GDM1 (cell line): ENCODE measurements around the gene NOSTRIN.
"Not testable (repeated sequence)": the region's sequence is repeated elsewhere in the genome, so short reads cannot be mapped to it uniquely, and the experiment has no call there.

ENCODE experiments used
- DNase-seq: peaks from one replicate; lab custom pipeline; 2025; lab: John Stamatoyannopoulos, UW

NOSTRIN gene

GRCh38 chr2:168819050-168819715 is 16.7 kb downstream of the NOSTRIN start:
- DNase-seq, result no peak

GRCh38 chr2:168819829-168820489 is 17.5 kb downstream of the NOSTRIN start:
- DNase-seq, result no peak

- DNase-seq, result no peak
These were observed 19.1 kb downstream of the NOSTRIN start for GRCh38 chr2:168821577-168821976.

- DNase-seq, result no peak
These were observed 19.6 kb downstream of the NOSTRIN start for GRCh38 chr2:168821992-168822391.

GRCh38 chr2:168825126-168825525 is 22.7 kb downstream of the NOSTRIN start:
- no peak for DNase-seq

- no peak for DNase-seq
These were observed 28.5 kb downstream of the NOSTRIN start for GRCh38 chr2:168830958-168831357.

GRCh38 chr2:168831662-168832061 is 29.2 kb downstream of the NOSTRIN start:
- no peak for DNase-seq

GRCh38 chr2:168835969-168836368 is 33.5 kb downstream of the NOSTRIN start:
- DNase-seq, result no peak

GRCh38 chr2:168841445-168841844 is 39.0 kb downstream of the NOSTRIN start:
- DNase-seq, result no peak

- no peak for DNase-seq
These were observed 40.8 kb downstream of the NOSTRIN start for GRCh38 chr2:168843253-168843652.

- no peak for DNase-seq
These were observed 45.8 kb downstream of the NOSTRIN start for GRCh38 chr2:168848225-168848624.

- DNase-seq, result no peak
These were observed 47.2 kb downstream of the NOSTRIN start for GRCh38 chr2:168849610-168850009.

- DNase-seq, result no peak
These were observed 48.4 kb downstream of the NOSTRIN start for GRCh38 chr2:168850846-168851245.

- DNase-seq, result peak; percentile 2
These were observed 49.4 kb downstream of the NOSTRIN start for GRCh38 chr2:168851674-168852320.

- no peak for DNase-seq
These were observed 50.0 kb downstream of the NOSTRIN start for GRCh38 chr2:168852481-168852880.

- DNase-seq, result no peak
These were observed 51.0 kb downstream of the NOSTRIN start for GRCh38 chr2:168853471-168853870.

GRCh38 chr2:168854651-168855050 is 52.2 kb downstream of the NOSTRIN start:
- no peak for DNase-seq

GRCh38 chr2:168855601-168856000 is 53.2 kb downstream of the NOSTRIN start:
- DNase-seq, result no peak

- DNase-seq, result no peak
These were observed 55.7 kb downstream of the NOSTRIN start for GRCh38 chr2:168858146-168858545.

- not testable (repeated sequence) for DNase-seq
These were observed 64.7 kb downstream of the NOSTRIN start for GRCh38 chr2:168867164-168867563.

- not testable (repeated sequence) for DNase-seq
These were observed 67.9 kb downstream of the NOSTRIN start for GRCh38 chr2:168870369-168870768.

- not testable (repeated sequence) for DNase-seq
These were observed 68.4 kb downstream of the NOSTRIN start for GRCh38 chr2:168870824-168871223.

GRCh38 chr2:168874368-168875054 is 72.1 kb downstream of the NOSTRIN start:
- DNase-seq, result no peak
